WERI-Rb-1 (cell line): ENCODE data around the gene MAB21L3.

Source experiments
- DNase-seq: peaks from one replicate; pipeline ENCODE4 v3.0.0-alpha.2; 2020
- H3K27ac ChIP-seq: fragments of 250-450 bp; sonication (Bioruptor Pico); 2 replicates; pipeline ENCODE4 v1.5.1; 2020; ENCODE audit warnings: mild to moderate bottlenecking, moderate library complexity
- H3K27me3 ChIP-seq: fragments of 250-450 bp; sonication (Bioruptor Pico); 2 replicates; pipeline ENCODE4 v1.5.1; 2021; ENCODE audit warnings: mild to moderate bottlenecking, low read depth, moderate library complexity; ENCODE audit not compliant: insufficient read depth, severe bottlenecking
- H3K36me3 ChIP-seq: fragments of 250-450 bp; sonication (Bioruptor Pico); 2 replicates; pipeline ENCODE4 v1.5.1; 2020; ENCODE audit warnings: mild to moderate bottlenecking, moderate library complexity
- H3K4me3 ChIP-seq: 2 replicates; pipeline ENCODE4 v1.5.1; 2011; ENCODE audit warnings: low read depth, mild to moderate bottlenecking, control low read depth, low read length
- H3K9me3 ChIP-seq: fragments of 250-450 bp; sonication (Bioruptor Pico); 2 replicates; pipeline ENCODE4 v1.5.1; 2021; ENCODE audit warnings: mild to moderate bottlenecking, moderate library complexity; ENCODE audit not compliant: severe bottlenecking
- TF ChIP-seq, protein P1 (sequence below): IDR thresholded peaks from 2 replicates; pipeline ENCODE4 v1.5.1; 2011; ENCODE audit warnings: low read depth, mild to moderate bottlenecking, control low read depth, inconsistent platforms, low read length

Gene MAB21L3

DNA sequence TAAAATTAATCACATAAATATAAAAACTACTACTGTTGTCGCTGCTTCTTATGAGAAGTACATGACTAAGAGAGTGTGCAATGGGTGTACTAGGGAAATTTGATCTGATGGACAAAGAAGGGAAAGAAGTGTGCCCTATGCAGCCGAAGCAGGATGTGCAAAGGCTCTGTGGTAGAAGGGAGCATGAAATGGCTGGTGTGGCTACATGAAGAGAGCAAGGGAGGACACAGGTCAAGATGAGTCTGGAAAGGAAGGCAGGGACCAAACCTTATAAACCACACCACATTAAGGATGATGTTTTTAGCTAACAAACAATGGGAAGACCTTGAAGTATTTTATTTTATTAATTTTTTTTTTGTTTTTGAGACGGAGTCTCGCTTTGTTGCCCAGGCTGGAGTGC, 20.0 kb downstream of the MAB21L3 start:
- Histone ChIP-seq H3K27ac (no peak overlapping the region), H3K4me3 (no peak overlapping the region), H3K36me3 (no peaks in the 10 kb centered on the region), H3K27me3 (no peaks in the 10 kb centered on the region), H3K9me3 (no peaks in the 10 kb centered on the region)
- DNase-seq: no peak
- TF ChIP-seq, protein P1, sequence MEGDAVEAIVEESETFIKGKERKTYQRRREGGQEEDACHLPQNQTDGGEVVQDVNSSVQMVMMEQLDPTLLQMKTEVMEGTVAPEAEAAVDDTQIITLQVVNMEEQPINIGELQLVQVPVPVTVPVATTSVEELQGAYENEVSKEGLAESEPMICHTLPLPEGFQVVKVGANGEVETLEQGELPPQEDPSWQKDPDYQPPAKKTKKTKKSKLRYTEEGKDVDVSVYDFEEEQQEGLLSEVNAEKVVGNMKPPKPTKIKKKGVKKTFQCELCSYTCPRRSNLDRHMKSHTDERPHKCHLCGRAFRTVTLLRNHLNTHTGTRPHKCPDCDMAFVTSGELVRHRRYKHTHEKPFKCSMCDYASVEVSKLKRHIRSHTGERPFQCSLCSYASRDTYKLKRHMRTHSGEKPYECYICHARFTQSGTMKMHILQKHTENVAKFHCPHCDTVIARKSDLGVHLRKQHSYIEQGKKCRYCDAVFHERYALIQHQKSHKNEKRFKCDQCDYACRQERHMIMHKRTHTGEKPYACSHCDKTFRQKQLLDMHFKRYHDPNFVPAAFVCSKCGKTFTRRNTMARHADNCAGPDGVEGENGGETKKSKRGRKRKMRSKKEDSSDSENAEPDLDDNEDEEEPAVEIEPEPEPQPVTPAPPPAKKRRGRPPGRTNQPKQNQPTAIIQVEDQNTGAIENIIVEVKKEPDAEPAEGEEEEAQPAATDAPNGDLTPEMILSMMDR: no peak

GRCh38 chr1:116131866-116132605, 20.8 kb downstream of the MAB21L3 start:
- H3K27me3 ChIP-seq: no peaks in the 10 kb centered on the region
- H3K9me3 ChIP-seq: no peaks in the 10 kb centered on the region
- H3K36me3 ChIP-seq: no peaks in the 10 kb centered on the region
- 0 out of 2 replicates have a peak overlapping the region, but pooled peaks have one; percentile 46 for H3K27ac ChIP-seq
- TF ChIP-seq, protein P1: no peak
- H3K4me3 ChIP-seq: no peak overlapping the region
- DNase-seq: peak; percentile 49

- peak; percentile 21 for DNase-seq
- Histone ChIP-seq H3K27ac (no peak overlapping the region), H3K27me3 (no peaks in the 10 kb centered on the region), H3K4me3 (no peak overlapping the region), H3K36me3 (no peaks in the 10 kb centered on the region), H3K9me3 (no peaks in the 10 kb centered on the region)
- TF ChIP-seq, protein P1: peak; percentile 49
Measured at GRCh38 chr1:116133696-116134475, 22.7 kb downstream of the MAB21L3 start.

- Histone ChIP-seq H3K4me3 (no peak overlapping the region), H3K36me3 (no peaks in the 10 kb centered on the region), H3K27me3 (no peaks in the 10 kb centered on the region), H3K9me3 (no peaks in the 10 kb centered on the region), H3K27ac (no peak overlapping the region)
- TF ChIP-seq, protein P1: no peak
- DNase-seq: no peak
Measured at GRCh38 chr1:116134476-116134773, 23.2 kb downstream of the MAB21L3 start.

DNA sequence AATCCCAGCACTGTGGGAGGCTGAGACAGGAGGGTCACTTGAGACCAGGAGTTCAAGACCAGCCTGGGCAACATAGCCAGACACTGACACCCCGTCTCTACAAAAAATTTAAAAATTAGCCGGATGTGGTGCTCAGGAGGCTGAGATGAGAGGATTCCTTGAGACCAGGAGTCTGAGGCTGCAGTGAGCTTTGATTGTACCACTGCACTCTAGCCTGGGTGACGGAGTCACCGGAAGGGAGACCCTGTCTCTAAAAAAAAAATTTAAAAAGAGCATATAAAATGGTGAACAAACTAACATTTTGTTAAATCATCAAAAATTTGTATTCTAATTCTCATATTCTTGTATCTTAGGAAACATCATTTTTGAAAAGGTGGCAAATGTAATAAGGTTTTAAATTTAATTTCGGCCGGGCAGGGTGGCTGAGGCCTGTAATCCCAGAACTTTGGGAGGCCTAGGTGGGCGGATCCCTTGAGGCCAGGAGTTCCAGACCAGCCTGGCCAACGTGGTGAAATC, 27.1 kb downstream of the MAB21L3 start:
- no peak for DNase-seq
- TF ChIP-seq, protein P1: no peak
- Histone ChIP-seq H3K4me3 (no peak overlapping the region), H3K36me3 (no peaks in the 10 kb centered on the region), H3K27me3 (no peaks in the 10 kb centered on the region), H3K9me3 (no peaks in the 10 kb centered on the region), H3K27ac (no peak overlapping the region)
